Activated CD8-positive, alpha-beta memory T cell treated with anti-CD3 and anti-CD28 coated beads for 1 hour (primary cell): ENCODE results near the gene OBSCN.

ENCODE experiments used
- DNase-seq, 2 donors: peaks; one replicate each; pipeline ENCODE4 v3.0.0-alpha.2; 2020; ENCODE audit warnings: low read depth in 1 of 2; ENCODE audit errors: extremely low read depth in 1 of 2

OBSCN gene

DNA sequence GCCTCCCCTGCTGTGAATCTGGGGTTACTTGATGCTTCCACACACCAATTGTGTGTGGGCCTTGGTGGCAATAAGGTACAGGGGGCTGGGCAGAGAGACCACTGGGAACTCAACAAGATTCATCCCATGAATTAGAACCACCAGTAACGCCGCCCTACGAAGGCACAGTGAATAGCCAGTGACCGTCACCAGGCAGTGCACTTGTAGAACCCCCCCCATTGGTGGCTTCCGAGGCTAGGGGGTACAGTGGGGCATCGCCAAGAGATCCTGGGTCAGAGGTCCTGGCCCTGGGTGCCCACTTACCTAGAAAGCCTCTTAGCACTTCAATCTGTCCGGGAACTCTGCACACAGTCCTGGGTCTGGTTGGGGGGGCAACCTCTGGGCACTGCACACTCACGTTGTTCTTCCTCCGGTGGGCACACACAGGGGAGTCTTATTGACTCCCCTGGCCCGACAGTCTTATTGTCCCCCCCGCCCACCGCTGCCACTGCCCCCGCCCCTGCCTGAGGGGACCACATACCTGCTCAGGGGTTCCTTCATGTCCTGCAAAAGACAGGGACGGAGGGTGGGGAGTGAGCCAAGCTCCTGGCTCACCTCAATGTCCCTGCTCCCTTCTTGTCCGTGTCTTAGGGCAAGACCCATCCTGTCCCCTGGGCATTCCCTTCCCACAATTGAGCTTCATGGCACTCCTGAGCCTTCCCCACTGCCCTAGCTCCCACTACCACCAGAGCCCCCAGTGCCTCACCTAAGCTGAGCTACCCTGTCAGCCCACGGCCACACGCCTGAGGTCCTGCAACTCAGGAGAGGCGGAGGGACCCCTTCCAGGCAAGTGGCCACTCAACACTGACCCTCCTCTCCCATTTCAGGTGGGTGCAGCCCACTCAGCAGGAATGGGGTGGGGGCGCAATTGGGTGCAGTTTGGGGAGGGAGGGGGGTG, 201.3 kb downstream of the OBSCN start:
- no peak for DNase-seq

- no peak for DNase-seq
These were observed 202.2 kb downstream of the OBSCN start for GRCh38 chr1:228410015-228410414.

DNA sequence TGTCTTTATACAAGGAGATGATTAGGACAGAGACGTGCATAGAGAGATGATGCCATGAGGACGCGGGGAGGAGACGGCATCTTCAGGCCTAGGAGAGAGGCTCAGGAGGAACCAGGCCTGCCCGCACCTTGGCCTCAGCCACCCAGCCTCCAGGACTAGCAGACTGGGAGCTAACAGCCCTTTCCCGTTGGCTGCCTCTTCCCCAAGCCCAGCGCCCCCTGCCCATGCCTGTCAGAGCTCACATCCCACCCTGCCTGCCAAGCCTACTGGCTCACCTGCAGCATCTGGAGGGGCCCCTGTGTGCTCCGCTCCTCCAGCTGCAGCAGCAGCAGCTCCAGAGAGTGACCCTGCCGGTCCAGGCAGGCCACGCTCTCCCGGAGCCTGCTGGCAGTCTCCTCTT, 202.8 kb downstream of the OBSCN start:
- DNase-seq = no peak

GRCh38 chr1:228411121-228411520, 203.3 kb downstream of the OBSCN start:
- no peak for DNase-seq

DNA sequence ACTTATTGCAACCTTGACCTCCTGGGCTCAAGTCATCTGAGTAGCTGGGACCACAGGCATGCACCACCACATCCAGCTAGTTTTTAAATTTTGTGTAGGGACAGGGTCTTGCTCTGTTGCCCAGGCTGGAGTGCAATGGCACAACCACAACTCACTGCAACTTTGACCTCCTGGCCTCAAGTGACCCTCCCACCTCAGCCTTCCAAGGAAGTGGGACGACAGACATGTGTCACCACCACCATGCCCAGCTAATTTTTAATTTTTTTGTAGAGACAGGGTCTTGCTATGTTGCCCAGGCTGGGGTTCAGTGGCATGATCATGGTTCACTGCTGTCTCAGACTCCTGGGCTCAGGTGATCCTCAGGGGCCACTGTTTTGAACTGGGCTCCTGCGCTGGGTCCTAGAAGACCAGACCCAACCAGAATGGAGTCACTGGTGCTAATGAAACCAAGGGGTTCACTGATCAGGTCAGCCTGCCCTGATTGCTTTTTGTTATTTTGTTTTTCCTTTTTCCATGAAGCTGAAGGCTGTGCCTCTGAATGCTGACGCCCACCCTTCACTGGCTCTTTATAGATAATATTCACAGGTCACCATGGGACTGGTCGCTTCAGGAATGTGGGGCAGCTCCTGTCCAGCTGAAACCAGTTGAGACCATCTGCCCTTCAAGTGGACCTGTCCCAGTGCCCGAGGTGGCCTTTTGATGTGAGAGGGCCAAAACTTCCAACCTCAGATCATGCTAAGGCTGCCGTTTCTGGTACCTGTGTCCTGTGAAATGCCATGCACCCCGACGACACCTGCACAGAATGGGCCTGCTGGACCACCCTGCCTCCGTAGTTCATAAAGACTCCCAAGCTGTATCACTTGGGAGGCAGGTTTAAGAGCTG, 203.9 kb downstream of the OBSCN start:
- DNase-seq = no peak

DNA sequence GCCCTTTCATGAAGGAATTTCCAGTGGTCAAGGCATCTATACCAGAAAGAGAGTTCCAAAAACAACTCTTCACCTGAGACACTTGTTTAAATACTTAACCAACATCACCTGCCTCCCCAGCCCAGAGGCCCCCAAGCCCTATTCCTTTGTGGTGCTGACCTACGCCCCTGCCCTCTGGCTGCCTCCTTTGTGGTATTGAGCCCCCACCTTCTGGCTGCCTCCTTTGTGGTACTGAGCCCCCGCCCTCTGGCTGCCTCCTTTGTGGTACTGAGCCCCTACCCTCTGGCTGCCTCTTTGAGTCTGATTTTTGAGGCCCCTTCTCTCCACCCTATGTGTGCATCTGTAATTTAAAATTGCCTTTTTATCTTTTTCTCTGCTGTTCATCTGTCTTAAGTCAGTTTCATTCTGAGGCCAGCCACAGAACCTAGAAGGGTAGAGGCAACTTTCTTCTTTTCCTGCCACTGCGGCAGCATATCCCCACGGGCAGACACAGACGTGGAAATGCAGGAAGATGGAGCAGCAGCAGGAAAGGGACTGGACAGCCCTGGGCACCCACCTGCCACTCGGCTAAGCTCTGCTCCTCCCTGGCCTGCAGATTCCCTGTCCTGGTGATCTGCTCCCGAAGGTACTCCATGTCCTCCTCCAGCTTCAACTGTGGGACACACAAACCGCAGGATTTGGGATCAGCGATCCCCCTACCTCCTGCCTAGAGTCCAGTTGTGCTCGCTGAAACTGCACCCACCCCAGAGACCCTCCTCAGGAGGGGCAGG, 205.6 kb downstream of the OBSCN start:
- no peak for DNase-seq

GRCh38 chr1:228414511-228415211, 206.8 kb downstream of the OBSCN start:
- no peak for DNase-seq

DNA sequence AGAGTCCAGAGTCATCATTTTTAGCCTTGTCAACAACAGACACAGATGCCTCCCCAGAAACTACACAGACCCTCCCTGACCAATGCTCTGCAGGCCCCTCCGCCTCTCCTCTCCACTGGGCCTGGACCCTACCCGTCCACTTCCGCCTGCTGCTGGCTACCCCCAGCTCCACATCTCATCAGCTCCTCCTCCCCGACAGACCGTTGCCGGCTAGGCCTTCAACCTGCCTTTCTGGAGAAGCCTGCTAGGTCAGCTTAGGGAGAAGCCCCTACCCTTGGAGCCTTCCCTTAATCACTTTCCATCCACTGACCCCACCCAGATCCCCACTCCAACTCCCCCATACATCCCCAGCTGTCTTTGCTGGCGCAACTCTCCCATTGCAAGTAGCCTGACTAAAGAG, 207.4 kb downstream of the OBSCN start:
- DNase-seq = no peak

DNA sequence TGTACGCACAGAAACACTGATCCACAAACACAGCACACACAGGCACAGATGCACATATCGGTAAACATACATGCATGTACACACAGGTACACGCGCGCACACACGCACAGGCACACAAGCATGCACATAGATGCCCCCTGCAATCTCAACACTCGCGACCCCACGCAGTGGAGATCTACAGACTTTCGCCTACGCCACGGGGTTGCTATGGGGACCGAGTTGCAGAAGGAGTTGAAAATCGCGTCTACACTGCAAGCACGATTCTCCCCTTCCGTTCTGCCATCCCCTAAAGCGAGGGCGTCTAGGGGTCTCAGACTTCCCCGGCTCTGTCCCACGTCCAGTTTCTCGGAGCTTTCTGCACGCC, 208.0 kb downstream of the OBSCN start:
- no peak for DNase-seq

DNA sequence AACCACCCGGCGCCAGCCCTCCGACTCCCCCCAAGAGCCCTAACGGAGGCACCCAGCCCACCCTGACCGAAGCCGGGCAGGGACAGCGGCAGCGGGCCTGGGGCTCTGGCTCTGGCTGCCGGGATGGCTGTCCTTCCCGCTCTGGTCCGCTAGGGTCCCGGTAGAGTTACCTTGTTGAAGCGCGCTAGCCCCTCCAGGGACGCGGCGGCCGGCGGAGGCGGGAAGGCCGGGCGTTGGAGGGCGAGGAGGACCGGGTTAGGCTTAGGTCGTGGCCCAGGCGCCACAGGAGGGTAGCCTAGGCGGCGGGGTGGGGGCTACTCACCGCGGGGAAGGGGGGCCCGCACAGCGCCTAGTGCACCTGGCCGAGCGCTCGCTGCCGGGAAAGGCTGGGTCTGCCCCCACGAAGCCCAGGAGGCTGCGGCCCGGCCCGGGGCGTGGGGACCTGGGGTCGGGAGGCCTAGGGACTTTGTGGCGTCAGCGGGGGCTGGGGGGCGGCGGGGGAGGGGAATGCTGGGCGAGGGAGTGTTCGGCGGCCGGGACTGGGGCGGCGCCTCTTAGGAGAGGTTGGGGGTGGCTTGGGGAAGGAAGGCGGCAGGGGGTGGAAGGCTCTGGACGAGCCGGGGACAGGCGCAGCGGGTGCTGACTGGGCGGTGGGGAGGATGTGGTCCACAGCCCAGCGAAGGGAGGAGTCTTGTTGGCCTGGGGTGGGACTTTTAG, 208.5 kb downstream of the OBSCN start, which contains the start of gene TRIM17:
TRIM17 (minus strand) TSS at position 645 of the 717 bp plus-strand sequence. CDS start 1,789 bp downstream, outside the sequence.
- no peak for DNase-seq

DNA sequence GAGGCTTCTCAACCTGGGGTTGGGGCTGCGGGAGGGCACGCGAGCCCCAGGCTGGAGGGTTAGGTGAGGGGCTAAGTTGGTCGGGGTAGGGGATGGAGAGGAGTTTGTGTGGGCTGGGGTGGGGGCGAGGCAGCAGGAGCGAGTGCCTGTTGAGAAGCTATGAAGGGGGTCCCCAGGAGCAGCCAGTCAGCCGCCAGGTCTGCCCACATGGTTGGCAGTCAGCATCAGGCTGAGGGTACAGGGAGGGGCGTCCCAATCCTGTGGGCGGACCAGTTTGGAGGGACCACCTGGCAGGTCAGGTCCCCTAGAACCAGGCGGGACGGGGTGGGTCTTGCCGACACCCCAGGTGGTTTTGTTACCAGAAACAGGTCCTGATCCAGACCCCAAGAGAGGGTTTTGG, 209.2 kb downstream of the OBSCN start:
- no peak for DNase-seq

DNA sequence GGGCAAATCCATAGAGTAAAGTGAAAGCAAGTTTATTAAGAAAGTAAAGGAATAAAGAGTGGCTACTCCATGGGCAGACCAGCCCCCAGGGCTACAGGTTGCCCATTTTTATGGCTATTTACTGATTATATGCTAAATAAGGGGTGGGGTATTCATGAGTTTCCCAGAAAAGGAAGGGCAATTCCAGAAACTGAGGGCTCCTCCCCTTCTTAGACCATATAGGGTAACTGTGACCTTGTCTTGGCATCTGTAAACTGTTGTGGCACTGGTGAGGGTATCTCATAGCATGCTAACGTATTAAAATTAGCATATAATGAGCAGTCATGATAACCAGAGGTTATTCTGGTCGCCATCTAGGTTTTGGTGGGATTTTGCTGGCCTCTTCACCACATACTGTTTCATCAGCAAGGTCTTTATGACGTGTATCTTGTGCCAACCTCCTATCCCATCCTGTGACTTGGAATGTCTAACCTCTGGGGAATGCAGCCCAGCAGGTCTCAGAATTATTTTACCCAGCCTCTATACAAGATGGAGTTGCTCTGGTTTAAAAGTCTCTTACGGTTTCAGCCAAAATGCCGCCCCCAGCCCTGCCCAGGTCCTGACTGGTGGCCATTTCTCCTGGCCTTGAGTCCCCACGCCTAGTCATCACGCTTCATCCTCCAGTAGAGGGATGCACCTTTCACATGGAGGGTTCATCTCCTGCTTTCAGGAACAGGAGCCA, 209.8 kb downstream of the OBSCN start:
- DNase-seq = no peak

DNA sequence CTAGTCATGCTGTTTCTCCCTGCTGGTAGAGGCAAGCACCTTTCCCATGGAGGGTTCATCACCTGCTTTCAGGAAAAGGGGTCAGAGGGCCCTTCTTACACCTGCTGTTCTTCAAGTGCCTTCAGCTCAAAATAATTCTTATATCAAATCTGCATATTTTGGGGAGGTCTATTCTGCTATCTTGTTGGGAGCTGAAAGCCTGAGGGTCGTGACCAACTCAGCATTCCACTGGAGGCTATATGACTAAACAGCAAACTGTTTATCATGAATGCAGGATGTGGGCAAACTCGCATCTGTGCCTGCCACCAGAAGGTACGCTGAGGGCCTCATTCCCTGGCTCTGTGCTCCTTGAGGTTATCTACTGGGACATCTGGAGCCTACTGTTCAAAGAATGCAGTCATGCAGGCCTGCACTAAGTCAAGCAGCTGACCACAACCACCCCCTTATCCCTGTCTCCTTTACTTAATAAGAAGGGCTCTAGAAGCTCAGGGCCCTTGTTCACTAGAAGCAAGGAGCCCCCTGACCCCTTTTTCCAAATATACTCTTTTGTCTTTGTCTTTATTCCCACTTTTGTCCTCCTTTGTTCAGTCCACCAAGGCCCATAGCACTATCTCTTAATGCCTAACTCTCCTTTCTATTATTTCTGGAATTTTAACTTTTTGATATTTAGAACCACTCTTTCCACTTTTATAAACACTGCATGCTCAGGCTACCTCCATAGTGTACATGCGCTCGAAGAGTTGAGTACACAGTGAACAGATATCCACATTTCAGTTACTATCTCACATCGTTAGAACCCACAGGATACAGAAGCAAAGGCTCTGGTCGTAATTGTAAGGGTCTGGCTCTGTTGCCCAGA, 213.4 kb downstream of the OBSCN start:
- no peak for DNase-seq

GRCh38 chr1:228423404-228424053, 215.7 kb downstream of the OBSCN start:
- no peak for DNase-seq

GRCh38 chr1:228424685-228425660, 217.1 kb downstream of the OBSCN start:
- DNase-seq = no peak

GRCh38 chr1:228426518-228427175, 218.8 kb downstream of the OBSCN start:
- no peak for DNase-seq
